ENCODE data around the gene APLF. TPM values are rescaled to one million over a fixed set of nuclear protein-coding genes. Genes with fewer than 3 reads are reported as not detected.

Gene APLF
- total RNA-seq, 4 donors from 2014 or later, result 2.3 to 4.8 (median 3.5) TPM

- in situ Hi-C loops (cut with MboI; ENCODE audit: low sequenced_read_pairs in 4 of 4), result no loop called here
- ATAC-seq (no peak), DNase-seq (no peak)
- Histone ChIP-seq H3K27me3 (no peaks in the 10 kb centered on the region), H3K9me3 (peaks cover 0 to 12% (median 0%) of the 10 kb centered on the region in 3 donors), H3K27ac (no peak overlapping the region), H3K36me3 (no peaks in the 10 kb centered on the region), H3K4me1 (no peaks in the 10 kb centered on the region), H3K4me3 (no peak overlapping the region)
- TF ChIP-seq POLR2A (IDR thresholded peaks at IDR 0.05) (no peak), CTCF (IDR thresholded peaks at IDR 0.05 in 4 of 5, conservative IDR thresholded peaks at IDR 0.05 in 1 of 5) (no peak)
- intact Hi-C loops (cut with DNase I; ENCODE audit: low total_unique reads), result no loop called here
Observed at GRCh38 chr2:68604077-68604476, 136.7 kb downstream of the APLF start.

GRCh38 chr2:68605939-68606338, 138.6 kb downstream of the APLF start:
- DNase-seq (no peak), ATAC-seq (no peak)
- Histone ChIP-seq H3K4me3 (no peak overlapping the region), H3K9me3 (peaks cover 0 to 18% (median 0%) of the 10 kb centered on the region in 3 donors), H3K27ac (no peak overlapping the region), H3K27me3 (no peaks in the 10 kb centered on the region), H3K36me3 (no peaks in the 10 kb centered on the region), H3K4me1 (no peaks in the 10 kb centered on the region)
- in situ Hi-C loops (cut with MboI; ENCODE audit: low sequenced_read_pairs in 4 of 4), result no loop called here
- TF ChIP-seq POLR2A (IDR thresholded peaks at IDR 0.05) (no peak), CTCF (IDR thresholded peaks at IDR 0.05 in 4 of 5, conservative IDR thresholded peaks at IDR 0.05 in 1 of 5) (no peak)
- intact Hi-C loops (cut with DNase I; ENCODE audit: low total_unique reads), result no loop called here

- Histone ChIP-seq H3K4me1 (no peaks in the 10 kb centered on the region), H3K36me3 (no peaks in the 10 kb centered on the region), H3K9me3 (peaks cover 0 to 11% (median 0%) of the 10 kb centered on the region in 3 donors), H3K27me3 (no peaks in the 10 kb centered on the region), H3K4me3 (no peak overlapping the region), H3K27ac (no peak overlapping the region)
- intact Hi-C loops (cut with DNase I; ENCODE audit: low total_unique reads) (no loop called here), in situ Hi-C loops (cut with MboI; ENCODE audit: low sequenced_read_pairs in 4 of 4) (no loop called here)
- ATAC-seq (no peak), DNase-seq (no peak)
- TF ChIP-seq POLR2A (IDR thresholded peaks at IDR 0.05), result no peak
- TF ChIP-seq CTCF (IDR thresholded peaks at IDR 0.05 in 4 of 5, conservative IDR thresholded peaks at IDR 0.05 in 1 of 5), result no peak
Observed at GRCh38 chr2:68606759-68607158, 139.4 kb downstream of the APLF start.

- TF ChIP-seq POLR2A (IDR thresholded peaks at IDR 0.05) (no peak), CTCF (IDR thresholded peaks at IDR 0.05 in 4 of 5, conservative IDR thresholded peaks at IDR 0.05 in 1 of 5) (no peak)
- Histone ChIP-seq H3K9me3 (peaks cover 0 to 6% (median 0%) of the 10 kb centered on the region in 3 donors), H3K27me3 (no peaks in the 10 kb centered on the region), H3K27ac (no peak overlapping the region), H3K4me3 (no peak overlapping the region), H3K36me3 (no peaks in the 10 kb centered on the region), H3K4me1 (no peaks in the 10 kb centered on the region)
- intact Hi-C loops (cut with DNase I; ENCODE audit: low total_unique reads), result no loop called here
- DNase-seq, result no peak
- no peak for ATAC-seq
- in situ Hi-C loops (cut with MboI; ENCODE audit: low sequenced_read_pairs in 4 of 4), result no loop called here
Observed at GRCh38 chr2:68607837-68608236, 140.5 kb downstream of the APLF start.

Measured in gastrocnemius medialis (tissue), 4 donors.